GM21515 (cell line): ENCODE measurements around the gene ZNF142.
A peak's percentile ranks its signal among the peaks of the same experiment; 100 is the strongest.
"Not testable (repeated sequence)": the region's sequence is repeated elsewhere in the genome, so short reads cannot be mapped to it uniquely, and the experiment has no call there.

Experiments
- ATAC-seq: cut with Tn5 transposase; IDR thresholded peaks from one replicate; pipeline ENCODE4 v1.9.1; 2021; ENCODE audit not compliant: unreplicated experiment

ZNF142 gene

GRCh38 chr2:218659258-218659987 lies at the start of gene ZNF142, which contains the start of gene BCS1L:
TSS of gene ZNF142 (minus strand) at chr2:218659623. CDS start at chr2:218656429, 3,194 bp downstream.
TSS of gene BCS1L (plus strand) at chr2:218659683. CDS start at chr2:218660988, 1,305 bp downstream.
- peak; percentile 91 for ATAC-seq

- peak; percentile 34 for ATAC-seq
These were observed 48.7 kb upstream of the ZNF142 start for GRCh38 chr2:218708086-218708485.

- no peak for ATAC-seq
These were observed 43.9 kb upstream of the ZNF142 start for GRCh38 chr2:218703341-218703740.

- no peak for ATAC-seq
These were observed 42.4 kb upstream of the ZNF142 start for GRCh38 chr2:218701806-218702205.

GRCh38 chr2:218698885-218699284 lies 39.5 kb upstream of the ZNF142 start:
- no peak for ATAC-seq

GRCh38 chr2:218694405-218695145 lies 35.2 kb upstream of the ZNF142 start:
- ATAC-seq: no peak

- ATAC-seq: no peak
These were observed 31.8 kb upstream of the ZNF142 start for GRCh38 chr2:218691234-218691633.

- ATAC-seq: not testable (repeated sequence)
These were observed 28.1 kb upstream of the ZNF142 start for GRCh38 chr2:218687400-218688060.

- ATAC-seq: no peak
These were observed 20.6 kb upstream of the ZNF142 start for GRCh38 chr2:218680061-218680460.

- ATAC-seq: no peak
These were observed 19.7 kb upstream of the ZNF142 start for GRCh38 chr2:218679119-218679518.

GRCh38 chr2:218671654-218672566 lies 12.5 kb upstream of the ZNF142 start, which contains the start of the genes RNF25 and STK36:
TSS of gene RNF25 (minus strand) at chr2:218672002. CDS start at chr2:218671970, 32 bp downstream.
TSS of gene STK36 (plus strand) at chr2:218672086. CDS start at chr2:218672830, 744 bp downstream.
- peak; percentile 98 for ATAC-seq

- ATAC-seq: peak; percentile 2
These were observed 11.8 kb upstream of the ZNF142 start for GRCh38 chr2:218671097-218671653.

- ATAC-seq: no peak
These were observed 5.2 kb upstream of the ZNF142 start for GRCh38 chr2:218664653-218665052.

- no peak for ATAC-seq
These were observed 4.5 kb upstream of the ZNF142 start for GRCh38 chr2:218663901-218664300.

GRCh38 chr2:218662827-218663226 lies 3.4 kb upstream of the ZNF142 start:
- ATAC-seq: no peak

- ATAC-seq: no peak
These were observed 3.0 kb upstream of the ZNF142 start for GRCh38 chr2:218662377-218662776.

GRCh38 chr2:218659988-218660358 lies 550 bp upstream of the ZNF142 start:
- ATAC-seq: no peak

- peak; percentile 42 for ATAC-seq
These were observed 659 bp downstream of the ZNF142 start for GRCh38 chr2:218658671-218659257.

GRCh38 chr2:218655751-218656150 lies 3.7 kb downstream of the ZNF142 start:
- ATAC-seq: no peak

GRCh38 chr2:218648787-218649100 lies 10.7 kb downstream of the ZNF142 start:
- ATAC-seq: peak; percentile 15
